NCI-H2029 (cell line): ENCODE results near the gene STAT4.
A peak's percentile ranks its signal among the peaks of the same experiment; 100 is the strongest.

Experiments
- DNase-seq: peaks from one replicate; lab custom pipeline; 2025; lab: John Stamatoyannopoulos, UW

The STAT4 gene

DNA sequence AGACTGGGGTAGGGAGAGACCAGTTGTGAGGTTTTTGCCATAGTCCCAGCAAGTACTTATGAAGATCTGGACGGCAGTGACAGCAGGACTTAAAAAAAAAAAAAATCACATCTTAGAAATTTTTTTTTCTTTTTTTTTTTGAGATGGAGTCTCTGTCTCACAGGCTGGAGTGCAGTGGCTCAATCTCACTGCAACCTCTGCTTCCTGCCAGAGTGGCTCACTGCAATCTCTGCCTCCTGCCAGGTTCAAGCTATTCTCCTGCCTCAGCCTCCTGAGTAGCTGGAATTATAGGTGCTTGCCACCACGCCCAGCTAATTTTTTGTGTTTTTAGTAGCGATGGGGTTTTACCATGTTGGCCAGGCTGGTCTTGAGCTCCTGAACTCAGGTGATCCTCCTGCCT is 22.4 kb upstream of the STAT4 start:
- no peak for DNase-seq

GRCh38 chr2:191171708-191172355 is 21.0 kb upstream of the STAT4 start:
- DNase-seq, result no peak

DNA sequence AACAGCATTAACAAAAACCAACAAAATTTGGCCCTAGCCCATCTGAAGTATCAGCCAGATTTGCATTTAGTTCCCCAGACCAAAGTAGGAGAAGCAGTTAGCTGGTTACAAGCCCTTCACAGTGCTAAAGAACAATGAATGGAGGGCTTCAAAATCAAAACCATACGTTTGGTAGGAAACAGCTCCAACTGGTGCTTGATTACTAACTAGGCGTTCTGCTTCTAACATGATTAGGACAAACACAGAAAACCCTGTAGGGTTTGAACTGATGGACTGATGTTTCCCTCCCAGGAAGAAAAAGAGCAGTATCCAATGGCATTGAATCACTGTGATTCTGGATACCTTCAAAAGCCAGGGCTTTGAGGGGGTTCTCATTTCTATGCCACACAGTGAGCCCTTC is 20.5 kb upstream of the STAT4 start:
- no peak for DNase-seq

DNA sequence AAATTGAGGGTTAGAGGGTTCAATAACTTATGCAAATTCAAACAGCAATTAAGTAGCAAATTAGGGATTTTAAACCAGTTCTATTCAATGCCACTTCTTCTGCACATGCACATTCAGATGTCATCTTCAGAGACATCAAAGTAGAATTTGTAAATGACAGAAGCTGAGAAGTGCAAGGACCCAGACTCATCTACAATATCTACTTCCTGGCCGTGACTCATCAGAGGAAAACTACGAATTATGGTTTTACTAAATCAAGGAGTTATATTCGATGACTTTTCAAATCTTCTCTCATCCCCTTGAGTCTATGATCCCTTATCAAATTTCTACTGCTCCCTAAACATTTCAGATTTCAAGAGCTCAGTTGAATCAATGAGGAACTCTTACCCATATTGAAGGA is 20.0 kb upstream of the STAT4 start:
- DNase-seq, result no peak

GRCh38 chr2:191170301-191170636 is 19.5 kb upstream of the STAT4 start:
- no peak for DNase-seq

DNA sequence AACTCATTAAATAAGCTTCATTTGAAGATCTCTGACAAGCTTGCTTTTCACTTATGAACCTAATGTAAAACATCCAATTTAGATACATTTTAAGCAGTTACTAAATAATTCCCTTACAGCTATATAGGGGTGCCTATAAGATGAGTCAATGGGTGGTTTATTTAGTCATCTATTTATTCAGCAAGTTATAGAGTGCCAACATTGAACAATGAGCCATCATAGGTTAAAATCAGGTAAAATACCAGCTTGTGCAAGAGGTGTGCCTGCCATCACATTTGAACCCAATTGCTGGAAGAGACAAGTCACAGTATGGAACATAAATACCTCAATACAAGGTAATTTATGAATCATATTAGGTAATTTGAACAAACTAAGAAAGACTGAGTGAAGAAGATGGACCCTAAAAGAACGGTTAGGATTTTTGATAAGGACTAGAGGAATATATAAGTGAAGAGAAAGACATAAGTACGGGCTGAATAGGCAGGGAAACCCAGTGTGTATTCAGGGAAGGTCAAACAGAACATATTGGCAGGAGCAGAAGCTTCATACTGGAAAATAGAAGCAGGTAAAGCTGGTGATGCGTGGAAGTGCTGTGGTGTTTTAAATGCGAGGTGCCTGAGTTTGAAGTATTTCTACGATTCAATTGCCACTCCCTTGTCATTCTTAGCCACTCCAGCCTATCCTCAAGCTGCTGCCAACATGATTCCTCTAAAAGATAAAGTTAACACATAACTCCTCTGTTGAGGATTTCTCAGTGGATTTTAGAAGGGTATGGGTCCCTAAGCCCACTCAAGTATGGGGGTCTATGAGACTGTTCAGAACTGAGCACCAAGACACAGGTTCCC is 18.9 kb upstream of the STAT4 start:
- DNase-seq, result no peak

DNA sequence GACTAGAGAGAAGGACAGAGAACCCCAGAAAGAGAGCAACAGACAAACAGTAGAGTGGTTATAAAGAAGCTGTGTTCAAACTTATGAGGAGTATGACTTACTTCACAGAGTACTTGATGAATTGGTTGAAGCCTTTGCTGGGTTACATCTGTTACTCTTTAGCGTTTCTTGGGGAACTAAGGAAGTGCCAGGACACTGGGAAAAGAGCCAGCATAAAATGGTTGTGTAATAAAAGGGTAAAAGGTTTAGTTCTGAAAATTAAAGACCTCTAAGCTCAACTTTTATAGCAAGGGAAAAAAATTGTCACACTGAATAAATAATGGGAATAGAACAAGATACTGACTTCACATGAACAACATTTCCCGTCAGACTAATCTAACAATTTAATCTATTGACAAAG is 17.0 kb upstream of the STAT4 start:
- no peak for DNase-seq

DNA sequence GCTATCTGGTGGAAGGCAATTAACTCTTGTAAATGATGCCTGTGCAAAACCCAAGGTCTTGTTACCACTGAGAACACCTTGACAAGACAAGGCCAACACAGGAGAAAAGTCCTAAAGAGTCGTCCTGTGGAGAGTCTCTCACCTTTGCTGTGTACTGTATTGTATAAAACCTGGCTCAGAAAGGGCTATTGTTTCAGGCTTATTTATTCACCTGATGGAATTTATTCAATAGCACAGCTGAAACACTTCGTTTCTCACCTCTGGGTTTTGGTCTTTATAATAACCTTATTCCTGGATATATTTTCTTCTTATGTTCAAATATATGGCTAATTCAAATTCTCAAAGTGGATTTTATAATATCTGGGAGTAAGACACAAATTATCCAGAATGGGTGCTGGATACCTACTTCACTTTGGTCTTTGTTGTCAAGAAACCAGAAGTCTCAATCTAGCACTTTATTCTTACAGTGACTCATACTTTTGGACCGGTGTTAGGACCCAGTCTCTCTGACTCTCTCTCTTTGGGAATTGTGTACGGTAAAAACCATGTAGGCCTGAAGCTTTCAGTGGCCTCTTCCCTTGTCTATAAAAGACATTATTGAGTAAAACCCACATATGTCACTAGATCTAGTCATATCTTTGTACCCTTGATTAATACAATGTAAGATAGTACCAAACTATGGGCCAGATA is 16.1 kb upstream of the STAT4 start:
- DNase-seq, result no peak

GRCh38 chr2:191166111-191166755 is 15.4 kb upstream of the STAT4 start:
- peak; percentile 64 for DNase-seq

GRCh38 chr2:191165176-191165643 is 14.4 kb upstream of the STAT4 start:
- DNase-seq, result no peak

GRCh38 chr2:191158747-191159146 is 8.0 kb upstream of the STAT4 start:
- DNase-seq, result no peak

DNA sequence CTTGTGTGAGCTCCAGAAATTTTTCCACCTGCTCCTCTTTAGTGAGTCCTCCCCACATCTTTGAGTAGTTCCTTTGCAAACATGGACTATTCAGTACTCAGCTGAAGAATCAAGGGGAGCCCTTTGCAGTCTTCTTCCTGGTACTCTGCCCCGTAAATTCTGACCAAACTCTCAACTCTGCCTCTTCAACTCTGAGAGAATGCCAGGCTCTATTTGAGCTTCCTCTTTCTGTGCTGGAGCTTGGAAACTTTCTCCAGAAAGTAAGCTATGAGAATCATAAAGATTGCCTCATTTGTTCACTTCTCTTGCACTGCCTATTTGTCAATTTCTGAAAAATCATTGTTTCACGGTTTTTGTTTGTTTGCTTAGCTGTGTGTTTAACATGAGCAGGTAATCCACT is 7.4 kb upstream of the STAT4 start:
- DNase-seq, result no peak

DNA sequence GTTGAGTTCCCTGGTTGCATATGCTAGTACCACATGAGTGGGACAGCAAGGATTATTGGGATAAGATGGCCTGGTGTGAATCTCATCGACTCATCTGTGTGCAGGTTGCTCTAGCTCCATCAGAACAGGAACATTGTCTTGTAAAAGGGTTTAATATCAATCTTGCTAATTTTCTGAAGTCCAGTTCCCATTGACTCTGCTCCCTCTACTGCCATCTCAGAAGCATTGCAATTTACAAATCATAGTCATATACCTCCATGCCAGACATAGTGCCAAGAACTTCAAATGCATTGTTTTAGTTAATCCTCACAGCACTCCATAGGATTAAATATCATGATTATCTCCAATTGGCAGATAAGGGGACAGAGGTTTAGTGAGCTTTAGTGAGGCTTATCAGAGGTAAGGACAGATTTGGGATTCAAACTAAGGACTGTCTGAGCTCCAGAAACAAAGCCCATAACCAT is 4.8 kb upstream of the STAT4 start:
- DNase-seq, result peak; percentile 10

- DNase-seq, result no peak
These were observed 2.9 kb upstream of the STAT4 start for GRCh38 chr2:191153716-191154115.

GRCh38 chr2:191152482-191153240 is 1.9 kb upstream of the STAT4 start:
- peak; percentile 9 for DNase-seq

- DNase-seq, result no peak
These were observed 537 bp upstream of the STAT4 start for GRCh38 chr2:191151331-191151730.

GRCh38 chr2:191150230-191150599 is 579 bp downstream of the STAT4 start:
- no peak for DNase-seq

DNA sequence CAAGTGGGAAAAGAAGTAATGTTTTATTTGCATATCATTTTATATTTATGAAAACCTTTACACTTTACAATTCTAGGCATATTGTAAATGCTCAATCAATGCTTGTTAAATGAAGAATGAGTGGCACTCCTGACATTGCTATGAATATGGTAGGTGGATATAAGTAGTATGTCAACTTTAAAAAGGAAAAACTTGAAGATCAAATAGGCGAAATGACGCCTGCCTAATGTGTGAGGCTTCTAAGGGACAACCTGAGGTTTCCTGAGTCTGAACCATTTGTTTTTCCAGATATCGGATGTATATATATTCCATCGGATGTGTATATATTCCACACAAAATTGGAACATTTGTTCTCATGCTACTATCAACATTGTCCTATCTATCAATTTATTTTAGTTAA is 1.4 kb downstream of the STAT4 start:
- DNase-seq, result no peak

DNA sequence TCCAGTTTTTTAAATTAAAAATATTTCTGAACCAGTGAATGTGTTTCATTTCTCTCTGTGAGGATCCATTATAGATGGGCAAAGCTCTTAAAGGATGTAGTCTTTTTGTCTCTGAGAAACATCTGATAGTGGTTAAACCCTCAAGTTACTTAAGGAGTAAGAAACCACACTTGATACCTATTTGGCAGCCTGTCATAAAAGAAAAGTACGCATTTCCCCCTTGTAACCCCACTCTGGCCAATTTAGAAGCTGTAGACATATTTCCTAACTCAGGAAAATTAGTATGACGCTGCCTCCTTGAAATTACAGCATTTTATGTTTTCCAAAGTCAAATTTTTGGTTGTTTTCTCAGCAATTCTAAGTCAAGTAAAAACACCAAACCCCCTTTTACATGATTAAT is 2.0 kb downstream of the STAT4 start:
- no peak for DNase-seq

- DNase-seq, result no peak
These were observed 2.5 kb downstream of the STAT4 start for GRCh38 chr2:191148281-191148680.

GRCh38 chr2:191145769-191146471 is 4.9 kb downstream of the STAT4 start:
- no peak for DNase-seq
